NT2/D1 (cell line): ENCODE data around the gene SMIM24.

Experiments used
- DNase-seq: peaks from one replicate; pipeline ENCODE4 v3.0.0-alpha.2; 2011; ENCODE audit warnings: low read depth, low spot score
- H3K27me3 ChIP-seq: 2 replicates; pipeline ENCODE4 v1.6.0; 2011; ENCODE audit warnings: mild to moderate bottlenecking; ENCODE audit not compliant: insufficient read length, insufficient read depth
- H3K36me3 ChIP-seq: 2 replicates; pipeline ENCODE4 v1.6.1; 2011; ENCODE audit warnings: mild to moderate bottlenecking, low read length, mixed read lengths; ENCODE audit not compliant: insufficient read depth, insufficient read length
- H3K4me1 ChIP-seq: 2 replicates; pipeline ENCODE4 v1.5.1; 2011; ENCODE audit not compliant: insufficient read depth, insufficient read length
- H3K4me3 ChIP-seq: 2 replicates; pipeline ENCODE4 v1.5.1; 2011; ENCODE audit warnings: low read depth; ENCODE audit not compliant: insufficient read length
- H3K9ac ChIP-seq: 2 replicates; pipeline ENCODE4 v1.6.0; 2011; ENCODE audit warnings: low read depth; ENCODE audit not compliant: insufficient read length
- H3K9me3 ChIP-seq: 2 replicates; pipeline ENCODE4 v1.5.1; 2011; ENCODE audit warnings: mild to moderate bottlenecking, low read length; ENCODE audit not compliant: insufficient read depth
- SUZ12 ChIP-seq: IDR thresholded peaks from 2 replicates; pipeline ENCODE4 v1.6.1; 2011; ENCODE audit not compliant: insufficient read length, insufficient read depth; ENCODE audit errors: extremely low read depth
- YY1 ChIP-seq: IDR thresholded peaks from 2 replicates; pipeline ENCODE4 v1.6.1; 2011; ENCODE audit not compliant: insufficient read length, insufficient read depth
- ZNF274 ChIP-seq: IDR thresholded peaks from 2 replicates; pipeline ENCODE4 v1.6.1; 2011; ENCODE audit warnings: mild to moderate bottlenecking, low read depth, low read length

Gene SMIM24

GRCh38 chr19:3479834-3480215 is 500 bp downstream of the SMIM24 start:
- peaks cover 11% of the 10 kb centered on the region for H3K4me1 ChIP-seq
- H3K4me3 ChIP-seq = no peak overlapping the region
- no peak for DNase-seq
- TF ChIP-seq ZNF274 = no peak
- TF ChIP-seq SUZ12 = no peak
- TF ChIP-seq YY1 = no peak
- no peaks in the 10 kb centered on the region for H3K9me3 ChIP-seq
- H3K27me3 ChIP-seq = peaks cover 21% of the 10 kb centered on the region
- H3K36me3 ChIP-seq = no peaks in the 10 kb centered on the region
- no peak overlapping the region for H3K9ac ChIP-seq

DNA sequence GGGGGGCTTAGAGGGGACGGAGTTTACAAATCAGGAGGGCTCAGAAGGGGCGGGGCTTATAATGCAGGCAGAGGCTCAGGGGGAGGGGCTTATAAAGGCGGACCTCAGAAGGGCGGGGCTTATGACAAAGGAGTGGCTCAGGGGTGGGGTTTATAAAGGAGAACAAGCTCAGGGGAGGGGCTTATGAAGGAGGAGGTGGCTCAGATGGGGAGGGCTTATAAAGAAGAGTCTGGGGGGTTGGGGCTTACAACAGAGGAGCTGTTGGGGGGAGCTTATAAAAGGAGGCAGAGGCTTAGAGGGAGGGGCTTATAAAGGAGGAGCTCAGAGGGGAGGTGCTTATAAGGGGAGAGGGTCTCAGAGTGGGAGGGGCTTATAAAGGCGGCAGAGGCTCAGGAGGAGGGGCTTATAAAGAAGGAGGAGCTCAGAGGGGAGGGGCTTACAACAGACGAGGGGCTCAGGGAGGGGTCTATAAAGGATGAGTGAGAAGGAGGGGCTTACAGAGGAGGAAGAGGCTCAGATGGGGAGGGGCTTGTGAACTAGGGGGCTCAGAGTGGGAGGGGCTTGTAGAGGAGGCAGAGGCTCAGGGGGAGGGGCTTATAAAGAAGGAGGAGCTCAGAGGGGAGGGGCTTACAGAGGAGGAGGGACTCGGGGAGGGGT is 1.0 kb downstream of the SMIM24 start:
- Histone ChIP-seq H3K27me3 (peaks cover 26% of the 10 kb centered on the region), H3K9me3 (no peaks in the 10 kb centered on the region), H3K36me3 (no peaks in the 10 kb centered on the region), H3K4me1 (peaks cover 11% of the 10 kb centered on the region), H3K9ac (no peak overlapping the region), H3K4me3 (no peak overlapping the region)
- TF ChIP-seq SUZ12 (no peak), ZNF274 (no peak), YY1 (no peak)
- no peak for DNase-seq

- no peak for DNase-seq
- no peak overlapping the region for H3K9ac ChIP-seq
- H3K36me3 ChIP-seq = no peaks in the 10 kb centered on the region
- H3K9me3 ChIP-seq = no peaks in the 10 kb centered on the region
- TF ChIP-seq YY1 (no peak), SUZ12 (no peak), ZNF274 (no peak)
- H3K4me1 ChIP-seq = peaks cover 11% of the 10 kb centered on the region
- no peak overlapping the region for H3K4me3 ChIP-seq
- peaks cover 27% of the 10 kb centered on the region for H3K27me3 ChIP-seq
These were observed 1.7 kb downstream of the SMIM24 start for GRCh38 chr19:3478409-3479176.

- H3K9me3 ChIP-seq = no peaks in the 10 kb centered on the region
- peaks cover 27% of the 10 kb centered on the region for H3K27me3 ChIP-seq
- H3K36me3 ChIP-seq = no peaks in the 10 kb centered on the region
- H3K4me3 ChIP-seq = no peak overlapping the region
- no peak for DNase-seq
- no peak overlapping the region for H3K9ac ChIP-seq
- peaks cover 11% of the 10 kb centered on the region for H3K4me1 ChIP-seq
- TF ChIP-seq YY1 (no peak), ZNF274 (no peak), SUZ12 (no peak)
These were observed 2.4 kb downstream of the SMIM24 start for GRCh38 chr19:3477951-3478350.

- no peaks in the 10 kb centered on the region for H3K36me3 ChIP-seq
- no peak for TF ChIP-seq YY1
- TF ChIP-seq ZNF274 = no peak
- no peak for TF ChIP-seq SUZ12
- peaks cover 27% of the 10 kb centered on the region for H3K27me3 ChIP-seq
- H3K4me1 ChIP-seq = peaks cover 11% of the 10 kb centered on the region
- H3K9ac ChIP-seq = no peak overlapping the region
- H3K9me3 ChIP-seq = no peaks in the 10 kb centered on the region
- no peak overlapping the region for H3K4me3 ChIP-seq
- no peak for DNase-seq
These were observed 2.8 kb downstream of the SMIM24 start for GRCh38 chr19:3477506-3477905.

- Histone ChIP-seq H3K4me3 (no peak overlapping the region), H3K9me3 (no peaks in the 10 kb centered on the region), H3K36me3 (no peaks in the 10 kb centered on the region), H3K4me1 (peaks cover 13% of the 10 kb centered on the region), H3K9ac (no peak overlapping the region), H3K27me3 (peaks cover 27% of the 10 kb centered on the region)
- no peak for TF ChIP-seq SUZ12
- TF ChIP-seq ZNF274 = no peak
- TF ChIP-seq YY1 = no peak
- DNase-seq = no peak
These were observed 3.5 kb downstream of the SMIM24 start for GRCh38 chr19:3476830-3477229.

GRCh38 chr19:3475449-3475848 is 4.9 kb downstream of the SMIM24 start:
- Histone ChIP-seq H3K9me3 (no peaks in the 10 kb centered on the region), H3K4me3 (no peak overlapping the region), H3K9ac (no peak overlapping the region), H3K4me1 (peaks cover 8% of the 10 kb centered on the region), H3K27me3 (peaks cover 27% of the 10 kb centered on the region), H3K36me3 (no peaks in the 10 kb centered on the region)
- no peak for DNase-seq
- TF ChIP-seq ZNF274 (no peak), SUZ12 (no peak), YY1 (no peak)

GRCh38 chr19:3474614-3475013 is 5.7 kb downstream of the SMIM24 start:
- Histone ChIP-seq H3K27me3 (peaks cover 27% of the 10 kb centered on the region), H3K36me3 (no peaks in the 10 kb centered on the region), H3K9me3 (no peaks in the 10 kb centered on the region), H3K4me1 (peaks cover 9% of the 10 kb centered on the region), H3K9ac (no peak overlapping the region), H3K4me3 (no peak overlapping the region)
- no peak for DNase-seq
- no peak for TF ChIP-seq YY1
- no peak for TF ChIP-seq SUZ12
- TF ChIP-seq ZNF274 = no peak
